Gastroesophageal sphincter (tissue), 3 donors: ENCODE measurements around the gene ABCA6.

Experiments
- CTCF ChIP-seq, 4 experiments: fragments of 200-600 bp in 2 of 4; fragments of 450-650 bp in 2 of 4; sonication (generic) in 1 of 4; IDR thresholded peaks; one replicate each; pipeline ENCODE4 v1.5.1; 2017 to 2019; ENCODE audit warnings: antibody characterized with exemption in 4 of 4, mild to moderate bottlenecking in 2 of 4, moderate library complexity in 2 of 4
- EP300 ChIP-seq: sonication (generic); formaldehyde crosslinking; IDR thresholded peaks from one replicate; pipeline ENCODE4 v1.6.1; 2017; ENCODE audit warnings: antibody characterized with exemption, mild to moderate bottlenecking

- TF ChIP-seq CTCF (IDR thresholded peaks at IDR 0.05) (no peak), EP300 (no peak)
These were observed 28.7 kb upstream of the ABCA6 start for GRCh38 chr17:69170377-69170776.
